HG03520 (cell line): ENCODE measurements around the gene C10orf67.
A peak's percentile ranks its signal among the peaks of the same experiment; 100 is the strongest.
"Not testable (repeated sequence)": the region's sequence is repeated elsewhere in the genome, so short reads cannot be mapped to it uniquely, and the experiment has no call there.

Experiments used
- ATAC-seq: cut with Tn5 transposase; IDR thresholded peaks from one replicate; pipeline ENCODE4 v1.9.1; 2021; ENCODE audit warnings: mild to moderate bottlenecking, moderate library complexity; ENCODE audit not compliant: unreplicated experiment

The C10orf67 gene

GRCh38 chr10:23344241-23344841 lies at the start of gene C10orf67:
Gene C10orf67, minus strand, starts transcription at chr10:23344797. Its CDS starts 23 bp downstream, at chr10:23344774.
- no peak for ATAC-seq

GRCh38 chr10:23391821-23392220 lies 47.2 kb upstream of the C10orf67 start:
- no peak for ATAC-seq

DNA sequence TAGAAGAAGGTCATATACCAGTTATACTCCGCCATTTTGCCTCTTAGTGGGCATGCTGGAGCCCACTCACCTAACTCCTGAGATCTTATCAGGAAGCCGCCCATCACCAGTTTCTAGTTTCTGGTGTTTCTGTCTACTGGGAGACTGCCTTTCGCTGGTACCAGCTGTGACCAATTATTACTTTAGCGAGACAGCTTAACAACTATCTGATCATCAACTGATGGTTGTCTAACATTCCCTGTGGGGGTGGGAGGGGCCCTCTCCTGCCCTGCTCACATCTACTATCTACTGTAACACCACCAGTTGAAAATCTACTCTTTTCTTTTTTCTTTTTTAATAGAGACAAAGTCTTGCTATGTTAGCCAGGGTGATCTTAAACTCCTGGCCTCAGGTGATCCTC lies 46.2 kb upstream of the C10orf67 start:
- no peak for ATAC-seq

- not testable (repeated sequence) for ATAC-seq
Measured at GRCh38 chr10:23390408-23390807, 45.8 kb upstream of the C10orf67 start.

- ATAC-seq, result not testable (repeated sequence)
Measured at GRCh38 chr10:23387516-23387915, 42.9 kb upstream of the C10orf67 start.

- ATAC-seq, result no peak
Measured at GRCh38 chr10:23386052-23386451, 41.5 kb upstream of the C10orf67 start.

- no peak for ATAC-seq
Measured at GRCh38 chr10:23384364-23384763, 39.8 kb upstream of the C10orf67 start.

DNA sequence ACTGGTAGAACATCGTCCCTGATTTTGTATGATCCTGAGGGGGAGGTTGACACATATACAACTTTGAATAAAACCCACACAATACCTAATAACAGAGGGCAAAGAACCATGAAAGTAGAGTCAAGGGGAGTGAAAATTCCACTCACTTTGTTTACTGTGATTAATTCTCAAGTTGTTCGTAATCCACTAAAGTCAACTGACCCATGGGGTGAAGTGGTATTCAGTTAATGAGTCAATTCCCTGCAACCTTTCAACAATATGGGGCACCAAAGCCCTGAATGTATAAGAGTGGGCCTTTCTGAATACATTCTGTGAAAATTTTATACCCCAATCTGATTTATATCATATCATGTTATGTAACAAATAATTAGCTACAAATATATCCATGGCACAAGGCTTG lies 39.0 kb upstream of the C10orf67 start:
- no peak for ATAC-seq

- ATAC-seq, result no peak
Measured at GRCh38 chr10:23381298-23382040, 36.9 kb upstream of the C10orf67 start.

DNA sequence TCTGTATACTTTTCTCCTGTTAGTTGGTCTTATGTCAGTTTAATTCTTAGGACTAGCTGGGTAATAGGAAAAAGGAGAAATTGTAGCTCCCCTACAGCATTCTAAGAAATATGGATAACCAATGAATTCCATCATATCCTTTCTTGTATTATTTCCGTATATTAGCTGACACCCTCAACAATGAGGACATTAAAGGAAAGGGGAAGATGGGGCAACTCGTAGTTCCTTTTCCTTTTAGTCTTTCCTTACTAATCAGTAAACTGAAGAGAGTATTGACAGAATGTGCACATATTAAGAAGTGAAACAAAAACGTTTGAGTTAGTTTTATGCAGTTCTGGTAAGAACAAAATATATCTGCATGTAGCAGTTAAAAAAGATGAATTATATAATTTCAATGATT lies 35.1 kb upstream of the C10orf67 start:
- no peak for ATAC-seq

- no peak for ATAC-seq
Measured at GRCh38 chr10:23376229-23376655, 31.6 kb upstream of the C10orf67 start.

DNA sequence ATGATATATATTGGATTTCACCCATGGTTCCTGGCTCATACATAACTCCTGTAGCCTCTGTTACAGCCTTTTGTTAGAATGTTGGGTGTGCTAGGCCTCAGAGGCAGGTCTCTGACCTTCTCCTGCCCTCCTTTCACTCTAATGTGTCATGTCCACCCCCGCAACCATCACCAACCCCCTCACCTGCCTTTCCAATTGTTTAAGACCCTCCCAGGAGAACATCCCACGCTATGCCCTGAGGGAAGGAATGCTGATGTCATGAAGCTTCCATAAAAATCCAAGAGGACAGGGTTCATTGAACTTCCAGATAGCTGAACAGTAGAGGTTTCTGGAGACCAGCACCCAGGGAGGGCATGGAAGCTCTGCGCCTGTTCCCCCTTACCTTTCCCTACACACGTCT lies 30.8 kb upstream of the C10orf67 start:
- no peak for ATAC-seq

- ATAC-seq, result no peak
Measured at GRCh38 chr10:23373156-23373555, 28.6 kb upstream of the C10orf67 start.

GRCh38 chr10:23371073-23371472 lies 26.5 kb upstream of the C10orf67 start:
- no peak for ATAC-seq

- no peak for ATAC-seq
Measured at GRCh38 chr10:23370106-23370505, 25.5 kb upstream of the C10orf67 start.

GRCh38 chr10:23368816-23369640 lies 24.4 kb upstream of the C10orf67 start:
- ATAC-seq, result peak; percentile 54

DNA sequence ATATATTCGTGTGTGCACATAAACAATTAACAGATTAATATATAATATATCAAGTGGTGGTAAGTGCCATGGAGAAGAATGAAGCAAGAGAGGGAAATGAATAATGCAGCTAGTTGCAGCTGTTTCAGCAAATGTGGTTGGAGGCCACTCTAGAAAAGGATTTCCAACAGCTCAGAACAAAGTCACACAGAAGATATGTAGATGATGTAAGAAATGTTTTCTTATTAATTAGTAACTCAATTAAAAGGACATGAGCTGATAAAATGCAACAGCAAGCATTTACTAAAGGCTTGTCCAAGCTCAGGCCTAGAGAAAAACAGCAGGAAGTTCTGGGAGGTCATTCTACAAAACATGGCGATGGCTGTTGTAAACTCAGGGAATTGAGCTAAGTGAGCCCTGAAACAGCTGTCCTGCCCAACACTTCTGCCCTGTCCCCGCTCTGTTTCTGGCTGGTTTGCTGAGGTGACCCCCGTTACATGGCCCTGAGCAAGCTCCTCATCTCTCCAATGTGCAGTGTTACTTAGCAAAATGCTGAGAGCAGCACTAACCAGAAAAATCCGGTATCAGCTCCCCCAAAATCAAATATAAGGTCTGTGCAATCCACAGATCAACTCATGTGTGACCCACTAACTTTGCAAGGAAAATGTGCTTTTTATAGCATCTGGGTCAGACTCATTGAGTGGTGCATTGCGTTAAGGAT lies 23.4 kb upstream of the C10orf67 start:
- no peak for ATAC-seq

GRCh38 chr10:23365417-23366030 lies 20.9 kb upstream of the C10orf67 start:
- ATAC-seq, result peak; percentile 54

GRCh38 chr10:23364378-23364777 lies 19.8 kb upstream of the C10orf67 start:
- ATAC-seq, result no peak

- no peak for ATAC-seq
Measured at GRCh38 chr10:23363793-23364135, 19.2 kb upstream of the C10orf67 start.
